NCI-H1930 (cell line): ENCODE data around the gene SULT2A1.
"Not testable (repeated sequence)": the region's sequence is repeated elsewhere in the genome, so short reads cannot be mapped to it uniquely, and the experiment has no call there.

ENCODE experiments used
- DNase-seq, 2 experiments: peaks; one replicate each; lab custom pipeline; 2025; lab: John Stamatoyannopoulos, UW

SULT2A1 gene

GRCh38 chr19:47886010-47886559 is at the start of gene SULT2A1:
Gene SULT2A1 (minus strand): TSS chr19:47886315. CDS start chr19:47886257, 58 bp downstream.
- peak in 1 of 2 experiments; percentile 7 for DNase-seq

DNA sequence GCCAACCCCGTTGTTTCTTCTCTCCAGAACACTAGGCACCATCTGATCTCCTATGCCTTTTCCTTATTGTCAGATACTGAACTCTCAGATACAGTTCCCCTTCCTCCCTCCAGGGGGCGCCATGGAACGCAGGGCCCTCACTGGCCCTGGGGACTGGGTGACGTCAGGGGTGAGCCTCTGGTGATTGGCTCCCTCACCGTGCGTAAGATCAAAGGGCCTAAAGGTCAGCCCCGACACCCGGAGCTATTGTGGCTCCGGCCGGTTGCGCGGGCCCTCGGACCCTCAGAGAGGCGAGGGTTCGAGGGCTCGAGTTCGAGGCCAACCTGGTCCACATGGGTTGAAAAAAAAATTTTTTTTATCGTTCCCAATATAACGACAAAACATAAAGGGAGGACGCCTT is 42.5 kb upstream of the SULT2A1 start:
- DNase-seq: not testable (repeated sequence)

GRCh38 chr19:47920107-47920506 is 34.0 kb upstream of the SULT2A1 start:
- not testable (repeated sequence) for DNase-seq

GRCh38 chr19:47910191-47910590 is 24.1 kb upstream of the SULT2A1 start:
- DNase-seq: not testable (repeated sequence)

DNA sequence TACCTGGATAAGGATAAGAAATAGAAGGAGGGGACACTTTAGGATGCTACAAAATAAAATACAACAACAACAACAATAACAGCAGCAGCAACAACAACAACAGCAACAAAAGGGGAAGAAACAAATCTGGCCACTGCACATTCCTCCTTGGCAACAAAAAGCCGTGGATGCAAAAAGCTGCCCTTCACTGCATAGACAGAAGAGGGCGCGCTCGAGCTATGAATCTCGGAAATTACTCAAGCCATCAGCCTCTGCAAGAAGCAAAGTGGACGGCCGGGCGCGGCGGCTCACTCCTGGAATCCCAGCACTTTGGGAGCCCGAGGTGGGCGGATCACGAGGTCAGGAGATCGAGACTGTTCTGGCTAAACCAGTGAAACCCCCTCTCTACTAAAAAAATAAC is 23.2 kb upstream of the SULT2A1 start:
- DNase-seq: not testable (repeated sequence)

DNA sequence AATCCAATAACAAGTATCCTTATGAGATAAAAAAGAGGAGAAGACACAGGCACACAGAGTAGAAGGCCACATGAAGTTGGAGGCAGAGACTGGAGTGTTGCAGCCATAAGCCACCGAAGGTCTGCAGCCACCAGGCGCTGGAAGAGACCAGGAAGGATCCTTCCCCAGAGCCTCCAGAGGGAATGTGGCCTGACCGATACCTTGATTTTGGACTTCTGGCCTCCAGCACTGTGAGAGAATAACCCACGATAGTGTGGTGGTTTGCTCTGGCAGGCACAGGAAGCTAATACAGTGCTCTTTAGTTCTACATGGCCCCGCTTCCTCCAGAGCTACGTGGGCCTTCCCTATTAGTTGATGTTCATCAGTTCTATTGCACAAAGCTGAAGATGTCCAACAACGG is 15.3 kb upstream of the SULT2A1 start:
- no peak for DNase-seq

- DNase-seq: no peak
Measured at GRCh38 chr19:47899335-47899734, 13.2 kb upstream of the SULT2A1 start.

GRCh38 chr19:47897861-47898260 is 11.7 kb upstream of the SULT2A1 start:
- DNase-seq: no peak

- DNase-seq: no peak
Measured at GRCh38 chr19:47896773-47897172, 10.7 kb upstream of the SULT2A1 start.

GRCh38 chr19:47896019-47896418 is 9.9 kb upstream of the SULT2A1 start:
- DNase-seq: no peak

DNA sequence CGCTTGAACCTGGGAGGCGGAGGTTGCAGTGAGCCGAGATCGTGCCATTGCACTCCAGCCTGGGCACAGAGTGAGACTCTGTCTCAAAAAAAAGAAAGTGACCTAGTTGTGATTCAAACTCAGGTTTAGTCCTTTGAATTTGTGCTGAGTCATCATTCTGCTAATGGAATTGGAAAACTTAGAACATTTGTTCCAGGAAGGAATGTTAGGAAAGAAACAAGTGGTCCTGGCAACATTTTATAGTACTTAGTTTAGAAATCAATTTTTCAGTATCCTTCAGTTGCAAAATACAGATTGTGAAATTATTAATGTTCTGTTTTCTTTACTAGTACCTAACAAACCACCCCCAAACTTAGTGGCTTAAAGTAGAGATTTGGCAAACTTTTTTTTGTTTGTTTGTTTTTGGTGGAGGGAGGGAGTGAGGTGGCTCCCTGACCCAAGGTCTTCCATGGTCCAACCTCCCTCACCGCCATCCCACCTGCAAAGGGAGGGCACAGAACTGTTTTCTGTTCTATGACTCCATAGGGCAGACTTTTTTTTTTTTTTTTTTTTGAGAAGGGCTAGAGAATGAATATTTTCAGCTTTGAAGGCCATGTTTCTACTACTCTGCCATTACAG is 9.2 kb upstream of the SULT2A1 start:
- DNase-seq: no peak

GRCh38 chr19:47891923-47892666 is 6.0 kb upstream of the SULT2A1 start:
- DNase-seq: no peak

DNA sequence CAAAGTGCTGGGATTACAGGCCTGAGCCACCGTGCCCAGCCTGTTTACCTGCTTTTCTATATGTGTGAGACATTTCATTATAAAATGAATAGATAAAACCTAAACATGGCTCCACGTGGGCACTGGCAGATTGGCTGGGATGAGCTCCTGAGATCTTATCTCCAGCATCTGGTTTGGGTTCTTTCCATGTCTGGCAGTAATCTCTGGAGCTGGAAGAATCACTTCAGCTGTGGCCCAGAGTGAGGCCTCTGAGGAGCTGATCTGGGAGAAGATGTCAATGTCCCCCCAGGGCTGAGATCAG is 5.5 kb upstream of the SULT2A1 start:
- DNase-seq: no peak

DNA sequence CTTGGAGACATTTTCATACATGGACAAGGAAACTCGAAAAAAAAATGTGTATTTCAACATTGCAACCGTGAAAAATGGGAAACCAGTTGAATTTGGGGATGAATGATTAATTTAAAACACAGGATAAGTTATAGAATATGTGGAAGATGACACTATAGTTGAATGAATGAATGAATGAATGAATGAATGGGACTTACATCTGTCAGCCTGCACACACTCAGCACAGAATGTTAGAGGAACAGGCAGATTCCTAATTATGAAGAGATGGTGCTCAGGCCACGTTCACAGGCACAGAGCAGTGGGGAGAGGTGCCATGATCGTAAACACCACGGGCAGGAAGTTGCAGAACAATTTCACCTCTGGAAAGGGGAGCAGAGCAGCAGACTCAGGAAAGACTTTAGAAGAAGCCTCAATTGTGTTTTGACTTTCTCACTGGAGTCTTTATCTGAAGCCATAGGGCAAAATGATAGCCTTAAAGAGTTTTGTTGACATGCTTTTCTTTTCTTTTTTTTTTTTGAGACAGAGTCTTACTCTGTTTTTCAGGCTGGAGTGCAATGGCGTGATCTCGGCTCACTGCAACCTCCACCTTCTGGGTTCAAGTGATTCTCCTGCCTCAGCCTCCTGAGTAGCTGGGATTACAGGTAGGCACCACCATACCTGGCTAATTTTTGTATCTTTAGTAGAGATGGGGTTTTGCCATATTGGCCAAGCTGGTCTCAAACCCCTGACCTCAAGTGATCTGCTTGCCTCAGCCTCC is 4.9 kb upstream of the SULT2A1 start:
- no peak for DNase-seq

DNA sequence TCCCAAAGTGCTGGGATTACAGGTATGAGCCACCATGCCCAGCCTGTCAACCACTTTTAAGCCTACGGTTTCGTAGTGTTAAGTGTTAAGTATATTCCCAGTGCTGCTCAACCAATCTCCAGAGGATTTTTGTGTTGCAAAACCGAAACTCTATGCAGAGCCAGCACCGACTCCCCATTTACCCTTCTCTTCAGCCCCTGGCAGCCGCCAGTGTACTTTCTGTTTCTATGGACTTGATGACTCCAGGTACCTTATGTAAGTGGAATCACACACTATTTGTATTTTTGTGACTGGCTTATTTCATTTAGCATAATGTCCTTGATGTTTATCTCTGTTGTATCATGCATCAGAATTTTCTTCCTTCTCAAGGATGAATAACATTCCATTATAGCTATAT is 1.1 kb downstream of the SULT2A1 start:
- DNase-seq: no peak

DNA sequence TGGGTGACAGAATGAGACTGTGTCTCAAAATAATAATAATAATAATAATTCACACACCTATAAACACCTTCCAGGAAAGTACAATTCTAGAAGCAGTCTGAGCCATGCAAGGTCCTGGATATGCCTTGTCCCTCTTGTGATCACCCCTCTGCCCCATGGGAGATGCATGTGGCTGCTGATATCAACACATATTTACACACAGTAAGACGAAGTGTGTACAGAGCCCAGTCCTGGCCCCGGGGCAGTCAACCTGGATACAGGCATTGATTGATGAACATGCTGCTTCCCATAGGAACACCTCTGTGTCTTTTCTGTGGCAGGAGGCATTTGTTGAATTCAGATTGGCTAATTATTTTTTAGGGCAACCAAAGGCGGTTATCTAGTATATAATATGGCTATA is 3.2 kb downstream of the SULT2A1 start:
- no peak for DNase-seq

GRCh38 chr19:47881757-47882156 is 4.4 kb downstream of the SULT2A1 start:
- DNase-seq: no peak

DNA sequence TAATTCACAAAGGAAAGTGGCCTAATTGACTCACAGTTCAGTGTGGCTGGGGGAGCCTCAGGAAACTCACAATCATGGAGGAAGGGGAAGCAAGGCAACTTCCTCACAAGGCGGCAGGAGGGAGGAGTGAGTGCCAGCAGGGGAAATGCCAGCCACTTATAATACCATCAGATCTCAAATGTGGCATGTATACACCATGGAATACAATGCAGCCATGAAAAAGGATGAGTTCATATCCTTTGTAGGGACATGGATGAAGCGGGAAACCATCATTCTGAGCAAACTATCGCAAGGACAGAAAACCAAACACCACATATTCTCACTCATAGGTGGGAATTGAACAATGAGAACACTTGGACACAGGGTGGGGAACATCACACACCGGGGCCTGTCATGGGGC is 6.7 kb downstream of the SULT2A1 start:
- DNase-seq: not testable (repeated sequence)

DNA sequence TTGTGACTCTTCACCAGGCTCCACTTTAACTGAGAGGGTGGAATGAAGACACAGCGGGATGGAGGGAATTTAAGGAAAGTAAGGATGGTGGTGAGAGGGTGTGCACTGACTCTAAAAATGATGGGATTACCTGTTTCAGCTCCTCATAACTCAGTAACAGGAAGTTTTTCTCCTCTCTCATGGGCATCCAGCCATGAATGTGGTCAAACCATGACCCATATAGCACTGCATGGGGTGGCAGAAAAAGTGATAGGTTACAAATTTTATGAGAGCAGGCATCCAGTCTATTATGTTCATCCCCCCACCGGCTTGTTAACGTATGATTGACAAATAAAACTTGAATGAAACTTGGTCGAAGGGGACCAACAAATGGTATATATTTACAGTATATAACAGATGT is 7.2 kb downstream of the SULT2A1 start:
- DNase-seq: no peak

GRCh38 chr19:47865166-47865565 is 20.9 kb downstream of the SULT2A1 start:
- DNase-seq: no peak

DNA sequence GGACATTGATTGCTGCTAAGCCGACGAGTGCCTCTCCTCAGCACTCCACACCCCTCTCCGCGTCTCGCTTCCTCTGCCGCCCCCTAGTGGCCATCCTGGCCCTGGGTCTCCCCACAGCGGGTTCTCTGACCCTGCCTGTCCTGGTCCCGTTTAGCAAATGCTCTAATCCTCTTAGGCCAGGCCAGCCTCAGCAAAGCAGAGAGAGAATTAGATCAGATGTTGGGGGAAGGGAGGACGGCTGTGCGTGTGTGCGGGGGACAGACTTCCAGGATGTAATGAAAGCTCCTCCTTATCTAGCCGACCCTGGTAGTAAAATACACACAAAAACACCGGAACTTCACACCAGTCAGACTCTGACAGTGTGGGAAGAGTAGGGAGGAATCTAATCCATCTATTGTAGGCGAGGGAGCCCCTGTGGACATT is 22.6 kb downstream of the SULT2A1 start:
- DNase-seq: peak; percentile 58 to 81

DNA sequence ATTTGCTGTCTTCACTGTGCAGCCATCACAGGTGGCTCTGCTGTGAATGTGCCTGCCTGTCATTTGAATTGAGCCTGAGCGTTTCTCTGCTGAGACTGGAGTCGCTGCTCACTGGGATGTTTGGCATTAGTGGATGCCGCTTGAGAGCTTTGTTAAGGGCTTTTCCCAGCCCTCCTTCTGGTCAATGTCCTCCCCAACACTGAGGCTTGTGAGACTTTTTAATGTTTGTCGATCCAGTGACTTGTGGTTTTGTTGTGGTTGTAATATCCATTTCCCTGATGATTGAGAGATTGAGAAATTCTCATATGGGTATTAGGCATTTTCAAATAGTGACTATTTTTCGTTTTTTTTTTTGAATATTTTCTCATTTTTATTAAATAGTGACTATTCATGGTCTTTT is 24.5 kb downstream of the SULT2A1 start:
- DNase-seq: no peak
